SJCRH30 (cell line): ENCODE results near the gene ALDH1A3. TPM values are rescaled to one million over a fixed set of nuclear protein-coding genes. Genes with fewer than 3 reads are reported as not detected.

Source experiments
- DNase-seq, 2 experiments: peaks; one replicate each; pipeline ENCODE4 v3.0.0-alpha.2; 2015 to 2020
- H3K27ac ChIP-seq: fragments of 250-450 bp; sonication (Bioruptor Pico); 2 replicates; pipeline ENCODE4 v1.5.1; 2020; ENCODE audit warnings: mild to moderate bottlenecking, moderate library complexity
- H3K27me3 ChIP-seq: fragments of 250-450 bp; sonication (Bioruptor Pico); 2 replicates; pipeline ENCODE4 v1.5.1; 2020; ENCODE audit warnings: mild to moderate bottlenecking, moderate library complexity
- H3K36me3 ChIP-seq: fragments of 250-450 bp; sonication (Bioruptor Pico); 2 replicates; pipeline ENCODE4 v1.5.1; 2020; ENCODE audit warnings: mild to moderate bottlenecking, moderate library complexity
- H3K4me1 ChIP-seq: fragments of 250-450 bp; sonication (Bioruptor Pico); 2 replicates; pipeline ENCODE4 v1.5.1; 2020; ENCODE audit warnings: mild to moderate bottlenecking, moderate library complexity
- H3K4me3 ChIP-seq: fragments of 250-450 bp; sonication (Bioruptor Pico); 2 replicates; pipeline ENCODE4 v1.5.1; 2020; ENCODE audit warnings: mild to moderate bottlenecking, moderate library complexity
- H3K9me3 ChIP-seq: fragments of 250-450 bp; sonication (Bioruptor Pico); replicated peaks from 2 replicates; pipeline ENCODE4 v1.5.1; 2020; ENCODE audit warnings: mild to moderate bottlenecking, moderate library complexity
- total RNA-seq: library from RNA; depleted of rRNA; stranded (reverse); fragments of >200 nt; shearing (Covaris generic); gene quantifications from 2 replicates; pipeline ENCODE4 v1.2.3, GENCODE V29; 2014; rRNA removed

The ALDH1A3 gene
- 148 and 154 TPM in 2 replicates for total RNA-seq

DNA sequence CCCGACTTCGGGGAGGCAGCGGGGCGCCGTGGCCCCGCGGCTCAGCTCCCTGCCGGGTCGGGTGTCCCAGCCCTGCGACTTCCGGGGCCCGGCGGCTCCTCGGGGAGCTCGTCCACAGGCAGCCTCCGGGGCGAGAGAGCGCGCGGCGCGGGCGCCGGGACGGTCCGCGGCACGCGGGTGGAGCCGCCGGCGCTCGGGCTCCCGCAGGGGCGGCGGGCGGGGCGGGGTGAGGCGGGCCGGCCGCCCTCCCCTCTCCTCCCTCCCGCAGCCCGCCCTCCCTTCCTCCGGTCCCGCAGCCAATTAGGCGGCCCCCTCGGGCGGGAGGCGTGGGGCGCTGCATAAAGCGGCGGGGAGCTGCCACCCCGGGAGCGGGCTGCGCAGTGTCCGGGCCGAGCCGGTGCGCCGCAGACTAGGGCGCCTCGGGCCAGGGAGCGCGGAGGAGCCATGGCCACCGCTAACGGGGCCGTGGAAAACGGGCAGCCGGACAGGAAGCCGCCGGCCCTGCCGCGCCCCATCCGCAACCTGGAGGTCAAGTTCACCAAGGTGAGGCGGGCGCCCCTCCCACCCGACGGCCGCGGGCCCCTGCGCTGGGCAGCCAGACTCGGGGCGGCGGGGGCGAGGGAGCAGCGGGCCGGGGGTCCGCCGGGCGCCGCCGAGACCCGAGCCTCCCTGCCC is at the start of gene ALDH1A3:
TSS of gene ALDH1A3 (plus strand) at position 368 of the 675 bp plus-strand sequence. CDS start at position 445, 77 bp downstream.
- Histone ChIP-seq H3K36me3 (no peaks in the 10 kb centered on the region), H3K9me3 (no peaks in the 10 kb centered on the region), H3K27ac (peak within 1 kb of the TSS; percentile 38; the same call in 1 of the 2 replicates), H3K27me3 (no peaks in the 10 kb centered on the region), H3K4me3 (peak within 1 kb of the TSS; percentile 77), H3K4me1 (peaks cover 2% of the 10 kb centered on the region; the same call in 1 of the 2 replicates)
- peak; percentile 69 to 76 for DNase-seq

GRCh38 chr15:100831467-100831866 is 48.2 kb upstream of the ALDH1A3 start:
- Histone ChIP-seq H3K4me1 (peaks cover 19% of the 10 kb centered on the region; the same call in 1 of the 2 replicates), H3K9me3 (0 out of 2 replicates have a peak, but pooled peaks cover 8% of the 10 kb centered on the region), H3K27me3 (no peaks in the 10 kb centered on the region), H3K4me3 (no peak overlapping the region), H3K27ac (no peak overlapping the region), H3K36me3 (no peaks in the 10 kb centered on the region)
- DNase-seq: peak; percentile 15 to 37

- no peak for DNase-seq
- Histone ChIP-seq H3K4me1 (peaks cover 19% of the 10 kb centered on the region; the same call in 1 of the 2 replicates), H3K27ac (no peak overlapping the region), H3K27me3 (no peaks in the 10 kb centered on the region), H3K4me3 (no peak overlapping the region), H3K36me3 (no peaks in the 10 kb centered on the region), H3K9me3 (0 out of 2 replicates have a peak, but pooled peaks cover 8% of the 10 kb centered on the region)
Measured at GRCh38 chr15:100832149-100832942, 47.3 kb upstream of the ALDH1A3 start.

DNA sequence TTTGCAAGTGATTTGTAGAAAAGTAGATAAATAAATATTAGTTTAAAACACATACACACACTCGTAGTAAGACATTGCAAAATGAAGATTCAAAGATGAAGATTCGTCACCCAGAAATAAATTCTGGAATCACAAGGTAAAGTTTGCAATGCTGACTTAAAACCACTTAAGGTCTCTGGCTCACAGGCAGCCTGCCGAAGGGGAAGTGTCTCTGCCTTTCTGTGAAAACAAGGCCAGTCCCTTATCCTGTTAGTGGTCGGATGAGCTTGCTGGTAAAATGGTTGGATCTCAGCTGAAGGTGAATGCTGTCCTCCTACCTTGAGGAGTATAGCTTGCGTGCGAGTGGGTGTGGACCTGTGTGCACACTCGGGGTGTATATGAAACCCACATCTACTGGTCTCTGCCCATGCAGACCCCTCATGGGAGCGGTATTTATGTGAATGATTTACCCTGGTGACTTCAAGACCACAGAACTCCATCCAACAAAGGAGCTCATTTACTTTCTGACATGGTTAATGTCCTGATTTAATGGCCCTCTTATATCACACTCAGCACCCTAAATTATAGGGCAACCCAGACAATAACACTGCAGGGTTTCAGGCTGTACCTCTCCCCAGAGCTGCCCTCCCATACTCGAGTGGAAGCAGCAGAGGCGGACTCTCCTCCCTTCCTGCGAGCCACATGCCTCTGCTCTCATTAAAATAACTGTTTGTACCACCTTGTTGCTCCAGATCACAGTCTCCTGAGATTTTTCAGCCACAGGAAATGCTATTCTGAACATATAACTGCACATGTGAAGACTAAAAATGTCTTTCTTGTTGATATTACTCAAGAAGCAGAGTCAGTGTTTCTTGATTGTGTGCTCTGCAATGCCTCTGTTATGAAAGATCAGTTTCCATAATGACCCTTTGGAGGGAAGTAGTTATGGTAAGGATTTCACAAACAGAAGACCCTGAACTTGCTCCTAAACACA is 45.9 kb upstream of the ALDH1A3 start:
- Histone ChIP-seq H3K4me1 (peaks cover 19% of the 10 kb centered on the region; the same call in 1 of the 2 replicates), H3K36me3 (no peaks in the 10 kb centered on the region), H3K9me3 (no peaks in the 10 kb centered on the region), H3K4me3 (no peak overlapping the region), H3K27ac (no peak overlapping the region), H3K27me3 (no peaks in the 10 kb centered on the region)
- DNase-seq: no peak

DNA sequence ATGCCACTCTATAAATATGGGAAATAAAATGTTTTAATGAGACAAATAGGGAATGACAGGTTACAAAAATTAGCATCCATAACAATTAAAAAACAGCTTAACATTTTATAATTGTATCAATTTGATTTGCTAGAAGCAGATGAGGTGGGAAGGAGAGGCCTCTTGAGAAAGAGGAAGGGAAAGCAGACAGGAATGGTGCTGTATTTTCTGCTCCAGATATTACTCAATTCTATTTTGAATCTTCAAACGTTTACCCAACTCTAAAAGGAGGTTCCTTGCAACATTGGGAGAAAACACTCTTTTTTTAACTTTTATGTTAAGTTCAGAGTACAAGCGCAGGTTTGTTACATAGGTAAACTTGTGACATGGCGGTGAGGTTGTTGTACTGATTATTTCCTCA is 44.9 kb upstream of the ALDH1A3 start:
- no peaks in the 10 kb centered on the region for H3K27me3 ChIP-seq
- no peak for DNase-seq
- no peak overlapping the region for H3K27ac ChIP-seq
- no peaks in the 10 kb centered on the region for H3K36me3 ChIP-seq
- no peak overlapping the region for H3K4me3 ChIP-seq
- H3K4me1 ChIP-seq: peaks cover 14% of the 10 kb centered on the region; the same call in 1 of the 2 replicates
- no peaks in the 10 kb centered on the region for H3K9me3 ChIP-seq

DNA sequence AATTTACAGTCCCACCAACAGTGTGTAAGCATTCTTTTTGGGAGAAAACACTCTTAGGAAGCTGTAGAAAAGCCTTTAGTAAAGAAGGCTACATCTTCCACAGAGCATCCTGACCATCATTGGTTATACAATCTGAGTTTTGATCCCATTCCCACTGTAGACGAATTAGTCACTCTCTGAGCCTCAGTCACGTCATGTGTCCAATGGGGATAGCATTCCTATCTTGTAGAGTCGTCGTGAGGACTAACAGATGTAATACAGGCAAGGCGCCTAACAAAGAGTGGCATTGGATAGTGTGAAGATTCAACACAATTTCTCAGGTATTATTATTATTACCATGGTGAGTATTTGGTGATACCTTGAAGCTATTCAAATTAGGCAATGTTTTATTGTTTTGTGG is 44.0 kb upstream of the ALDH1A3 start:
- Histone ChIP-seq H3K4me1 (peaks cover 9% of the 10 kb centered on the region; the same call in 1 of the 2 replicates), H3K9me3 (no peaks in the 10 kb centered on the region), H3K27me3 (no peaks in the 10 kb centered on the region), H3K36me3 (no peaks in the 10 kb centered on the region), H3K27ac (no peak overlapping the region), H3K4me3 (no peak overlapping the region)
- DNase-seq: no peak

DNA sequence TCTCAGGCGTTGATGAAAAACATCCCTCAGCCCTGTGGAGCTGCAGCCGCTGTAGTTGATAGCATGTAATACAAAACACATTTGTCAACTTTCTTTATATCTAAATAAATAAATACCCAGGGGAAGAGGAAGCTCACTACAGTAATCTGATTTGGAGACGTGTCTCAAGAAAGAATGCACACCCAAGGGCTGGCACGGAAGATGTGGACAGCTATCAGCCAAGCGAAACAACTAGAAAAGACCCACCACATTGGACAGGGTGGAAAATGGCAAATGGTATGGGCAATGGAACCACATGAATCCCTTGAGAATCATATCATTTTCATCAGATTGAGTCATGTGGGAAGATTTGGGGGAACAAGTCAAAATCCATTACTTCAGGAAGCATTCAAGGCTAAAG is 43.1 kb upstream of the ALDH1A3 start:
- no peaks in the 10 kb centered on the region for H3K36me3 ChIP-seq
- H3K4me1 ChIP-seq: peaks cover under 1% of the 10 kb centered on the region; the same call in 1 of the 2 replicates
- H3K27me3 ChIP-seq: no peaks in the 10 kb centered on the region
- H3K4me3 ChIP-seq: no peak overlapping the region
- no peak overlapping the region for H3K27ac ChIP-seq
- DNase-seq: no peak
- no peaks in the 10 kb centered on the region for H3K9me3 ChIP-seq

- no peak overlapping the region for H3K4me3 ChIP-seq
- H3K9me3 ChIP-seq: no peaks in the 10 kb centered on the region
- no peak overlapping the region for H3K27ac ChIP-seq
- no peaks in the 10 kb centered on the region for H3K36me3 ChIP-seq
- H3K27me3 ChIP-seq: no peaks in the 10 kb centered on the region
- no peaks in the 10 kb centered on the region for H3K4me1 ChIP-seq
- DNase-seq: no peak
Measured at GRCh38 chr15:100841426-100841825, 38.2 kb upstream of the ALDH1A3 start.

GRCh38 chr15:100842756-100843730 is 36.6 kb upstream of the ALDH1A3 start:
- Histone ChIP-seq H3K36me3 (no peaks in the 10 kb centered on the region), H3K4me3 (no peak overlapping the region), H3K9me3 (no peaks in the 10 kb centered on the region), H3K27me3 (no peaks in the 10 kb centered on the region), H3K4me1 (no peaks in the 10 kb centered on the region), H3K27ac (no peak overlapping the region)
- DNase-seq: no peak

GRCh38 chr15:100844167-100844566 is 35.5 kb upstream of the ALDH1A3 start:
- H3K27ac ChIP-seq: no peak overlapping the region

DNA sequence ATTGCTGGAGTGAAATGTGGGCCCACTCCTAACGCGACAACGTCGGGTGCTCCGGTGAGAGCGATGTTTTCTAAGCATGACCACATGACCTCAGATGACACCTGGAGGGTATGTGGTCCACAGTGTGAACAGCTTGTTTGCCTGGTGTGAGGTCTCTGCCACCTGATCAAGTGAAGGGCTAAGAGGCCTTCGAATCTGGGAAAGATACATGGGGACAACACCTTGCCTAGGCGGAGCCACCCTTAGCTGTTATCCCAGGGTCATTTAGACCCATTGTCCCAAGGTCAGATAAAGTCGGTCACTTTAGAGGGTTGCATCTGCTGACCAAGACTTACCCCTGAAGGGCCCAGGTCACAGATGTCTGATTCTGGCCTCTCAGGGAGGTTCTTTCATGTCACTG is 34.9 kb upstream of the ALDH1A3 start:
- Histone ChIP-seq H3K27me3 (no peaks in the 10 kb centered on the region), H3K4me1 (no peaks in the 10 kb centered on the region), H3K9me3 (no peaks in the 10 kb centered on the region), H3K4me3 (no peak overlapping the region), H3K27ac (no peak overlapping the region), H3K36me3 (no peaks in the 10 kb centered on the region)
- no peak for DNase-seq

More at GRCh38 chr15:100844167-100844566, 35.5 kb upstream of the ALDH1A3 start:
- no peaks in the 10 kb centered on the region for H3K27me3 ChIP-seq
- H3K36me3 ChIP-seq: no peaks in the 10 kb centered on the region
- H3K4me1 ChIP-seq: no peaks in the 10 kb centered on the region
- H3K4me3 ChIP-seq: no peak overlapping the region
- H3K9me3 ChIP-seq: no peaks in the 10 kb centered on the region
- DNase-seq: no peak

DNA sequence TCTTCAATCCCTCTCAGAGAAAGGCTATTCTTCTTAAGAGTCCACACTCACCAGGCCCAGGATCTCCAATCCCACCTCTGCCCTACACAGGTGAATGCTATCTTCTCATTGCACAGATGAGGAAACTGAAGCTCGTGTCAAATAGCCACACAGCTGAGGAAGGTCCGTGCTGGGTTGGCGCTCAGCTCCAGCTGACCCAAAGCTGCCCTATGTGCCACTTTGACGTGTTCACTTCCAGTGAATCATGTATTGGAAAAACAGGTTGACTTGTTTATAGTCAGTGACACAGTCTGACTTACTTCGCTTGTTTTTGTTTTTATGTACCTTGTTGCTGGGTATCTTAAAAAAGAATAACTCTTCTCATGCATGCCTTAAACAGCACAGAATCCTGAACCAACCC is 32.4 kb upstream of the ALDH1A3 start:
- Histone ChIP-seq H3K27me3 (no peaks in the 10 kb centered on the region), H3K4me1 (no peaks in the 10 kb centered on the region), H3K9me3 (no peaks in the 10 kb centered on the region), H3K27ac (no peak overlapping the region), H3K36me3 (no peaks in the 10 kb centered on the region), H3K4me3 (no peak overlapping the region)
- no peak for DNase-seq

DNA sequence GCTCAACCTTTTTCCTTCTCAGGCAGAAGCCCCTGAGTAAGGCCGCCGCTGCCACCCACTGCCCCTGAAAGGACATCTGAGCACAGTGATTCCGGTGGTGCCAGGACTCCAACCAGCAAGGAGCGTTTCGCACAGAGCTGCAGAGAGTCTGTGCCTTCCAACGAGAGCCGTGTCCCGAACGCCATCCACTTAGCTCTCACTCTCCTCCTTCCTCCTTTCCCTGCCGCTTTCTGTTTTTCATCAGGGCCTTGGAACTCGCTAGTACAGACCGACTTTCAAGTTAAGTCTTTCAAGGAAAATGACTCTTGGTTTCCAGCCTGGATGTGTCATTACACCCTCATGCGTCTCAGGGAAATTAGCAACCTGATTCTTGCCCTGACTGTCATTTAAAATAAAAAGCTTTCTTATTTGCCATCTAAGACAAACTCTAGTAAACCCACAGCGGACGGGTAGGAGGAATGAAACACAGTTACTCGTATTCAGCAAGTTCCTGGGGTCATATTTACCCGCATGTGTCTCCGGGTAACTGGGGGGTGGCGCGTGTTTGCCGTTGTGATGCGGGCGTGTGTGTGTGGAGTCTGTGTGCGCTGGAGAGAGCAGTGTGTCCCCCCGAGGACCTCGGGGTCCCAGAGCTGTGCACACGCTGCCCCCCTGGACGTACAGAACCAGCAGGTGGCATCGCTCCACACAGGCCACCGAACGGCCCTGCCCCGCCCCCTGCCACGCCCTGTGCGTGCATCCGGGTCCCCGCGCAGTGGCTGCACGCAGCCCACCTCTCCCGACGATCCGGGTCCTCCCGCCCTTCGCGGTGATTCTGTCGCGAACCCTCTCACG is 30.4 kb upstream of the ALDH1A3 start:
- H3K36me3 ChIP-seq: no peaks in the 10 kb centered on the region
- no peaks in the 10 kb centered on the region for H3K4me1 ChIP-seq
- no peak overlapping the region for H3K27ac ChIP-seq
- no peaks in the 10 kb centered on the region for H3K9me3 ChIP-seq
- H3K4me3 ChIP-seq: no peak overlapping the region
- no peak for DNase-seq
- no peaks in the 10 kb centered on the region for H3K27me3 ChIP-seq
